Natural killer cell (primary cell): Measurements from ENCODE around the gene FCHSD1. TPM values are rescaled to one million over a fixed set of nuclear protein-coding genes. Genes with fewer than 3 reads are reported as not detected.

Experiments used
- ATAC-seq, 3 donors: fragments of 150-1000 bp in 2 of 3; fragments of 200-7000 bp in 1 of 3; cut with Tn5 transposase; 1 replicate in 1 of 3; 2 replicates in 2 of 3; pipeline ENCODE4 v1.10.0; 2021; ENCODE audit warnings: mild to moderate bottlenecking in 2 of 3, moderate library complexity in 2 of 3
- DNase-seq, 2 donors: peaks; one replicate each; pipeline versions ENCODE4 v3.0.0 to v3.0.0-alpha.2; 2013 to 2021; ENCODE audit warnings: mixed read lengths in 1 of 2
- H3K27ac ChIP-seq: one replicate; pipeline ENCODE4 v1.5.1; 2013; ENCODE audit warnings: mild to moderate bottlenecking, low read length
- H3K27me3 ChIP-seq: one replicate; pipeline ENCODE4 v1.6.1; 2013; ENCODE audit warnings: low read length; ENCODE audit not compliant: control insufficient read depth, insufficient read depth
- H3K36me3 ChIP-seq: one replicate; pipeline ENCODE4 v1.6.1; 2013; ENCODE audit warnings: low read length; ENCODE audit not compliant: control insufficient read depth, insufficient read depth
- H3K4me1 ChIP-seq: one replicate; pipeline ENCODE4 v1.6.1; 2013; ENCODE audit warnings: low read length; ENCODE audit not compliant: control insufficient read depth, insufficient read depth
- H3K4me3 ChIP-seq: one replicate; pipeline ENCODE4 v1.5.1; 2013; ENCODE audit warnings: low read length
- H3K9me3 ChIP-seq: one replicate; pipeline ENCODE4 v1.6.1; 2013; ENCODE audit warnings: low read length; ENCODE audit not compliant: control insufficient read depth, insufficient read depth
- H3K27ac Mint-ChIP-seq, 2 donors: one replicate each; pipeline ENCODE4 v1.8.0; 2022; ENCODE audit warnings: mild to moderate bottlenecking in 2 of 2, mixed read lengths in 2 of 2, moderate library complexity in 1 of 2
- H3K27me3 Mint-ChIP-seq, 2 donors: one replicate each; pipeline ENCODE4 v1.8.0; 2022; ENCODE audit warnings: low read depth in 2 of 2, mixed read lengths in 2 of 2
- H3K36me3 Mint-ChIP-seq: one replicate; pipeline ENCODE4 v1.8.0; 2022; ENCODE audit warnings: mixed read lengths
- H3K4me1 Mint-ChIP-seq, 2 donors: one replicate each; pipeline ENCODE4 v1.8.0; 2022; ENCODE audit warnings: mixed read lengths in 2 of 2
- H3K4me3 Mint-ChIP-seq: one replicate; pipeline ENCODE4 v1.8.0; 2022; ENCODE audit warnings: mild to moderate bottlenecking, moderate library complexity, mixed read lengths
- H3K9me3 Mint-ChIP-seq, 2 donors: one replicate each; pipeline ENCODE4 v1.8.0; 2022; ENCODE audit warnings: mixed read lengths in 2 of 2
- CTCF ChIP-seq: fragments of 200-600 bp; IDR thresholded peaks from one replicate; pipeline ENCODE4 v1.8.0; 2022; ENCODE audit warnings: antibody characterized with exemption
- WGBS: methylation state at CpG from one replicate; pipeline ENCODE4 v1.1.7; 2013; ENCODE audit warnings: missing lambda C conversion rate; ENCODE audit not compliant: insufficient coverage; 5-methylcytosine and 5-hydroxymethylcytosine counted together
- intact Hi-C: fragments of 100-400 bp; cut with micrococcal nuclease; formaldehyde crosslinking; loops from one replicate; pipeline ENCODE4 v1.14.2; 2022
- total RNA-seq, 4 donors: library from RNA; stranded (reverse); fragments of 120-200 nt in 1 of 4; gene quantifications; one replicate each; pipeline versions ENCODE4 v1.2.3 to v1.2.4, GENCODE V29; 2013 to 2022

Gene FCHSD1
- total RNA-seq, 3 donors from 2014 or later (not counting 1 experiment from before 2014, with no cell fraction given): 134 to 155 (median 147) TPM

- DNase-seq (no peak), ATAC-seq (no peak)
- H3K27me3 Mint-ChIP-seq: no peaks in the 10 kb centered on the region
- peaks cover 48% of the 10 kb centered on the region for H3K4me1 ChIP-seq
- 86% methylated on average over 2 of the region's 2 CpGs for WGBS
- no peaks in the 10 kb centered on the region for H3K36me3 Mint-ChIP-seq
- intact Hi-C loops: no loop called here
- peak overlapping the region; percentile 95 to 96 for H3K27ac Mint-ChIP-seq
- H3K27me3 ChIP-seq: no peaks in the 10 kb centered on the region
- H3K9me3 Mint-ChIP-seq: no peaks in the 10 kb centered on the region
- no peak for TF ChIP-seq CTCF
- no peak overlapping the region for H3K4me3 ChIP-seq
- peaks cover 6% of the 10 kb centered on the region for H3K36me3 ChIP-seq
- H3K4me1 Mint-ChIP-seq: peaks cover 86 to 91% of the 10 kb centered on the region in 2 donors
- H3K4me3 Mint-ChIP-seq: peak overlapping the region; percentile 81
- H3K9me3 ChIP-seq: no peaks in the 10 kb centered on the region
- peak overlapping the region; percentile 90 for H3K27ac ChIP-seq
Measured at GRCh38 chr5:141608046-141608445, 43.2 kb downstream of the FCHSD1 start.

GRCh38 chr5:141605523-141606277, 45.5 kb downstream of the FCHSD1 start:
- H3K27me3 Mint-ChIP-seq: no peaks in the 10 kb centered on the region
- H3K27ac Mint-ChIP-seq: peak overlapping the region; percentile 95 to 96
- Histone ChIP-seq H3K4me1 (peaks cover 54% of the 10 kb centered on the region), H3K27me3 (no peaks in the 10 kb centered on the region), H3K27ac (peak overlapping the region; percentile 90), H3K4me3 (peak overlapping the region; percentile 19), H3K36me3 (peaks cover 4% of the 10 kb centered on the region), H3K9me3 (no peaks in the 10 kb centered on the region)
- DNase-seq (peak; percentile 56 to 94), ATAC-seq (peak; percentile 88 to 97 (median 96))
- no peaks in the 10 kb centered on the region for H3K36me3 Mint-ChIP-seq
- intact Hi-C loops: loop anchor here (1.0 kb wide), 2 partner anchors 13 to 14 kb away; no protein-coding TSS in a partner anchor
- H3K4me3 Mint-ChIP-seq: peak overlapping the region; percentile 81
- peaks cover 82 to 84% of the 10 kb centered on the region in 2 donors for H3K4me1 Mint-ChIP-seq
- WGBS: 2% methylated on average over 6 of the region's 6 CpGs
- TF ChIP-seq CTCF: no peak
- H3K9me3 Mint-ChIP-seq: no peaks in the 10 kb centered on the region

GRCh38 chr5:141603923-141604717, 47.1 kb downstream of the FCHSD1 start:
- intact Hi-C loops: no loop called here
- TF ChIP-seq CTCF: no peak
- ATAC-seq: peak in 2 of 3 donors; percentile 18 to 48

More at GRCh38 chr5:141603923-141604717, 47.1 kb downstream of the FCHSD1 start:
- no peaks in the 10 kb centered on the region for H3K9me3 Mint-ChIP-seq
- Histone ChIP-seq H3K36me3 (no peaks in the 10 kb centered on the region), H3K9me3 (no peaks in the 10 kb centered on the region), H3K4me1 (peaks cover 55% of the 10 kb centered on the region), H3K27ac (peak overlapping the region; percentile 90), H3K27me3 (no peaks in the 10 kb centered on the region), H3K4me3 (no peak overlapping the region)
- H3K4me3 Mint-ChIP-seq: peak overlapping the region; percentile 89
- H3K4me1 Mint-ChIP-seq: peaks cover 85 to 88% of the 10 kb centered on the region in 2 donors
- H3K27me3 Mint-ChIP-seq: no peaks in the 10 kb centered on the region
- DNase-seq: peak in 1 of 2 donors; percentile 58
- H3K36me3 Mint-ChIP-seq: no peaks in the 10 kb centered on the region
- H3K27ac Mint-ChIP-seq: peak overlapping the region; percentile 95 to 96
- WGBS: 38% methylated on average over 6 of the region's 6 CpGs
